GM21717 (cell line): ENCODE results near the gene TUBGCP4.

Experiments
- ATAC-seq: cut with Tn5 transposase; IDR thresholded peaks from one replicate; pipeline ENCODE4 v1.9.1; 2021; ENCODE audit warnings: mild to moderate bottlenecking, moderate library complexity; ENCODE audit not compliant: unreplicated experiment

Gene TUBGCP4

DNA sequence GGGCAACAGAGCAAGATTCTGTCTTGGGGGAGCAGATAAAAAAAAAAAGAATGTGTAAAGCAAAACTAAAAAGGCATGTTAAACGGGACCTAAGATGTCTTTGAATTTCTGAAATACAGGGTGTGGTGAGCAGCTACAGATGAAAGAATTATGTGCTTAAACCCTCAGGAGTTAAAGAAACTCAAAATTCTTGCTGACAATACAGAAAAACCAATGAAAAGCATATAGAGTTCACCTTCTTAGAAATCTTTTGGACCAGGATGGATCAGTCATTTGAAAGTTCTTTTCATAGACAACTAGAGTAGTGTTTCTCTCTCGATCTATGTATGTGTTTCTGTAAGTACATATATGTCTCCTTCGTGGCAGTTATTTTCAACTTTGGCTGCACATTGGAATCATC lies 31.4 kb downstream of the TUBGCP4 start:
- ATAC-seq = no peak

DNA sequence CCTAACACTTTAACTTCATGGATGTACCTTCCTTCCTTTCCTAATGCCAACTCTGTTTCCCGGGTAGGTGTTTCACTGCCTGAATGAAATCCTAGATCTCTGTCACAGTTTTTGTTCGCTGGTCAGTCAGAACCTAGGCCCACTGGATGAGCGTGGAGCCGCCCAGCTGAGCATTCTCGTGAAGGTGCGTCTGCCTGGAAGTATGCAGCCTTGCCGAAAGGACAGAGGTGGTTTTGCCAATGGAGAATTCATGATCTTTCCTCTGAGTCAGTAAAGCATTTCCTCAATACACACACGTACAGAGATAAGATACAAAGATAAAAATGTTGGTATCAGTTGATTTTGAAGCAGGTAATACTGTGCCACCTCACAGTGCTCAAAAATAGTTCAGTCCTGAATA lies 32.7 kb downstream of the TUBGCP4 start:
- ATAC-seq = no peak

DNA sequence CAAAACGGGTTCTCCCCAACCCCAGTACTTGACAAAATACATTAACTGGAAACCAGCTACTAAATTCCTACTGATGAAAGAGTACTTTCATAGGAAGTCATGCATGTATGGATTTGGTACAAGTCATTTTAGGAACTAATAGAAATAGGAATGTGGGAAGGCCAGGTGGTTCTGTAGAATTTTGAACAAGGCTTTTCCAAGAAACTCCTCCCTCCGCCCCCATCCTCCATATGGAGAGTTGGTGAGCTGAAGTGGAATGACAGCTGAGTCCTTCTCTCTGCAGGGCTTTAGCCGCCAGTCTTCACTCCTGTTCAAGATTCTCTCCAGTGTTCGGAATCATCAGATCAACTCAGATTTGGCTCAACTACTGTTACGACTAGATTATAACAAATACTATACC lies 33.2 kb downstream of the TUBGCP4 start:
- ATAC-seq = no peak

DNA sequence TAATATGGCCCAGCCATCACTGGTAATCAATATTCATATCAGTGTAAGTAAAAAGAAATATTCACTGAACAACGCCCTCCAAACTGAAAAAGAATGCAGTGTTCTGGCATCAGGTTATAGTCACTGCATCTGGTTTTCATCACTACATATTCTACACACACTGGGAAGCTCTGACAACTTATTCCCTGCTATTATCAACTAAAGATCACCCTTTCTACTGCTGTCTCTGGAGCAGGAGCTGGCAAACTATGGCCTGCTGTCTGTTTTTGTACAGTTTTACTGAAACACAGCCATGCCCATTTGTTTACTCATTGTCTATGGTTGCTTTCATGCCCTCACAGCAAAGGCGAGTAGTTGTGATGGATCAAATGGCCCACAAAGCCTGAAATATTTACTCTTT lies 35.3 kb downstream of the TUBGCP4 start:
- no peak for ATAC-seq

DNA sequence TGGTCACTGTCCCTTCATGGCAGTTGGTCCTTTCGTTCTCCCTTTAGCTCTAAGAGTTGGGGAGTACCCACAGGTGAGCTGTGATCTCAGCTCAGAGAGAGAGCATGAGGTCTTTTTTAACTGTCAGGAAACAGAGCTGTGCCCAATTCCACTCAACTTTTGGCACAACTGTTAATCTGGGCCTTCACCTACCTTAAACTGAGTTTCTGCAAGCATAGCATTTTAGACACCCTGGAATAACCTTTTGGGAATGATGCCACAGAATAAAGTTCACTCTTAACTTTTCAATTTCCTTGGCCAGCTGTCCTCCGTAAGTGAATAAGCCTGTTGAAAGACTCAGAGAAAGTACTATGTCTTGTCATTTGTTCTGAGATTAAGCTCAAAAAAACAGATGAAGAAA lies 35.9 kb downstream of the TUBGCP4 start:
- no peak for ATAC-seq

DNA sequence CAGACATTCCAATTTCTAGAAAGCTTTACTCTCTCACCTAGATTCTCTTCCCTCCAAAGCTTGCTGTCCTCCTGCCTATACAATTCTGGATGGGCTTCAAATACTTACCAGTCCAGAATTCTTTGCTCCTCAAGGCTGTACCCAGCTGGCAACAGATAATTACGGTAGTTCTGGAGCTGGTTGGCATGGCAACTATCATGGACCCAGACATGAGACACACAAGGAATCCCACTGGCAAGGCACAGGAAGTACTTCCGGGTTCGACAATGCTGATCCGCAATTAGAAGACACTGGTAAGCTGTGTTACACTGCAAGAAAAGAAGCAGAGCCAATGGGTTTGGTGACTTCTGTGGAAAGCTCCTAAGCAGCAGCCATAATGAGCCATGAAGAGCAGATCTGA lies 37.9 kb downstream of the TUBGCP4 start:
- no peak for ATAC-seq

DNA sequence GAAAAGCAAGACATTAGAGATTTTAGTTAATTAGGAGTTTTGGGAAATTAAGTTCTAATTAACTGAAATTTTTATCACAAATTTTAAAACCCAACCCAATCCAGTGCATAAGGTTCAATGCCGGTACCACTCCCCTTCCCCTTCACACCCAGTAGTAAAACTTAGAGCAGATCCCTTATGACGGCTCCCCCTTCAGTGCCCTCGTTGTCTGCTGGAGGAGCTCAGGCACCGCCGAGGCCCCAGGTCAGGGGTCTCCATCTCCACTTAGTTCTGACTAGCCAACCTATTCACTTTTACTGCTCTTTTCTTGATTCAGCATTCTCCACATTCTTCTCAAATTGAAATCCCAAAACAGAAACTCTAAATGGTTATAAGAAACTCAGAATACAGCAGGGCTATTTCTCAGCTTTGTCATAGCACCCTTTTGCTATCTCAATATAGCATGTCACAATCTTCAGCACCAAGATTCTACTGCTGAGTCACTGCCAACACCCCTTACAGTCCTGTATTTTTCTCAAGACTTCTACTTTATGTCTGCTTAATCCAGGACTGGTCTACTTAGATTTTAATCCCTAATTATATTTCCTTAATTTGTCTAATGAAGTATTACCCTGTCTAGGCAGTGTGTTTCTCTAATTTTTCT lies 39.8 kb downstream of the TUBGCP4 start:
- no peak for ATAC-seq

DNA sequence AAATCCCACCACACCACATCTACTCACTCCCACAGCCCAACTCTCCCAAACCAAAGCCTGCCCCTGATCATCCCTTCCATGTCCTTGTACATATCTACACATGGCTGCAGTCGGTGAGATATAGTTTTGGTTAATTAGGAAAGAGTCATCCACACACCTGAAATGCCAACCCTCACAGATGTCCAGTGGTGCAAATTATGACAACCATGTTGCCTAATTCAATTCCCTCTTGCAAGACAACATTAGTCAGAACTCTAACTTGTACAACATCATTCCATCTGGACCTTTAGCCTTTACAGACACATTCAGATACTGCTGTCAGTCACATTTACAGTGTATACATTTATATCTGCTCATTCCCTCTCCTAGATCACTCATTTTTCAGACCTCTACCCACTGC lies 41.2 kb downstream of the TUBGCP4 start:
- ATAC-seq = no peak

DNA sequence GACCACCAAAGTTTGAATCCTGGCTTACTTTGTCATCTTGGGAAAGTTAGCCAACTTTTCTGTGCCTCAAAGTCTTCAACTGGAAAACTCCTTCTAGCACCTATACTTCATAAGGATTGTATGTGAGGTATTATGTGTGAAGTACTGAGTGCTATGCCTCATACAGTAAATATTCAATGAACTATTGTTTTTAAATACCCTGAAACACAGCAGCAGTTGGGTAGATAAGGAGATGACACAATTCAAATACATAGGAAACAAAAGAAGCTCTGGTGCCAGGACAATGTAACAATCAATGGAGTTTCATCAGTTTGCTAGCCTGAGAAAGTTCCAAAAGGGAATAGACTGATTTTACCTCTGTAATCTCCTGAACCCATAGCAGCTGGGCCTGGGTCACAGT lies 43.3 kb downstream of the TUBGCP4 start:
- ATAC-seq = no peak

DNA sequence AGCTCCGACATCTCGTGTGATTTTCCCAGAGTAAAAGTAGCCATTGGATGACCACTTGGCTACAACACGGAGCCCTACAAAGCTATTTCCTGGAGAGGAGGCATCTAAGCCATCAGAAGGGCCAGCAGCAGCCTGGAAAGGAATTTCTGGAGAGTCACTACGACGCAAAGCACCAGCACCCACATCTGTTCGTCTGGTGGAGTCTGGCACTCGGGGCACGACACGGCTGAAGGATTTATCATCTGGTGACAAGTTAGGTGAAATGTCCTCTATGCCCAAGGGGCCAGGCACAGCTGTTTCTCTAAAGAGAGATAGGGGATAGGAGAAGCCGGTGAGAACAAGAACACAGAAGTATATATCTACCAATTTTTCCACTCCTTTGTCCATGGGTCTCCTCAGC lies 49.5 kb downstream of the TUBGCP4 start:
- no peak for ATAC-seq

DNA sequence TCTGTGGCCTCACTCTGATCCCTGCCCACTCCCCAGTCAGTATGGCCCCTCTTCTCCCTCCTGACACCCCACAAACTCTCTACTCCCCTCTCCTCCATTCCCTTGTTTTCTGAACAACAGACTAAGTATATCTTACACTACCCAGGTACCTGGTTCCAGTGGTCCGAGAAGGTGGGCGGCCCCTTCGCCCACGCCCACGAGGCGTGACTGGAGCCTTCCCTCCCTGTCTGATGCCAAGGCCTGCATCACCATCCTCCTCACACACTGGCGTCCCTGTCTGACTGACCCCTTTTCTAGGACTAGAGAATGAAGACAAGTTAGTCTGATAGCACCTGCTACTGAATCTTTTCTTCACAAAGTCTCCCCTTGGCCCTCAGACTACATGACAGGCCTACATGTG lies 50.0 kb downstream of the TUBGCP4 start:
- no peak for ATAC-seq

DNA sequence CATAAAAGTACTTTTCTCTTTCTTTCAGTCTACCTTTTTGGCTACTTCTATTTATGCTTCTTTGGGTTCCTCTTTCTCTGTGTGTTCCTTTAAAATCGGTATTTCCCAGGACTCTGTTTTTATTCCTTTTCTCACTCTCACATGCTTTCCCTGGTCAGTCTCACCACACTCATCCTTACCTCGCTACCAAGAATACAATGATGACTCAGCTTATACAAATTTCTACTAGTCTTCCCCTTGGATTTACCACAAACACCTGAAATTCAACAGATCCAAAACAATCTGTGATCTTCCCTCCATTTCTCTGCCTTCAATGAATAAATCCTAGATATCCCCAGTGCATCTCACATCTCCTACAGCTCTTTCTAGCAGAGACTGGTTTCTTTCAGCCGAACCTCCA lies 52.9 kb downstream of the TUBGCP4 start:
- ATAC-seq = no peak

DNA sequence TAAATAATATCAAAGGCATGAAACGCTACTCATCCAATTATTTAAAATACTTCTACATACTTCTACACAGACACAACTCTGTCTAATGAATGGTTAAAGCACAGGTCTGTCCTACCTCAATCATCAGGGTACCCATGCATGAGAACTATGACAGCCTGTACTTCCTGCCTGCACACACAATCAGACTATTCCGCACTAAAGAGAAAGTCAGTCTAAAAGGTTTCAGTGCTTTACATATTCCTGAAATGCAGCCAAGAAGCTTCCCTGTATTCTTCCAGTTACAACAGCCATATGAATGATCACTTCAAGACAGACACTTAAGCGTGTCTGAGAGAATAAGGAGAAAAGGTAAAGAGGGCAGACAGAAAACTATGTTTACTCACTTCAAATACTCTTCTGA lies 58.8 kb downstream of the TUBGCP4 start:
- no peak for ATAC-seq

DNA sequence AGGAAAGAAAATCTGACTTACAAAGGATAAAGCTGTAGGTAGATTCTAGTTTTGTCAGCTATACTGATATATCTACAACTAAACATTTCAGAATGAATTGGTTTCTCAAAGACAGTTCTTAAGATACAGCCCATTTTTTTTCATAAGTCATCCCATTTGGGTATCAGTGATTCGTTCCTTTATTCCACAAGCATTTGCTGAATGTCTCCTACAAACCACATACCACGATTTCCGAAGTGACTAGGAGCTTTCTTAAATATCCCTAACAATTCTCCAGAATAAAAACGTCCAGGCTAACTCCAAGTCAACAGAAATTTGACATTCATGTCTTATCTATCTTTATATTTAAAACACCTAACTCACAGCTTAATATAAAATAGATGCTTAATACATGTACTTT lies 62.3 kb downstream of the TUBGCP4 start:
- no peak for ATAC-seq

DNA sequence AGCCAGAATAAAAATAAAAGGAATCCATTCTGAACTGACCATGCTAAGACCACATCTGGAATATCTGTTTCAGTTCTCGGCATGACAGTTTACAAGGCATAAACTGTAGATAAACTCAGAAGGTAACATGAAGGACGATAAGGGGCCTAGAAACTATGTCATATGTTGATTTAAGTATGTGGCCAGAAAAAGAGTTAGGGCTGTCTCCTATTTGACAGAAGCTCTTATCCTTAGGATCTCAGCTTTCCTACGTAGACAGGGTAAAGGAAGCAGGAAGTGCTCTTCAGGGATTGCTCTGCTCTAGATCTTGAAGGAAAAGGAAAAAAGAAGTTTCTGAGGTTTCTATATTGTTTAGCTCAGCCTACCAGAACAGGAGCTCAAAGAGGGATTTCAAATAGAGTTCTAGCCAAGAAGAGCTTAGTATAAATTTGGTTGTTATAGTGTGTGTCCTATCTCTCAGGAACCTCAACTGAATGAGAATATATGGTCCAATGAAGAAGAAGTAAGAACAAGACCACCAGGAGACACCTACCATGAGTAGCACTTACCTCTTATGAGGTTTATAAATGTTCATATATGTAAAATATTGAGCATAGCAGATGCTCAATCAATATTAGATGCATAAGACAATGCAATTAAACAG lies 62.9 kb downstream of the TUBGCP4 start:
- no peak for ATAC-seq

DNA sequence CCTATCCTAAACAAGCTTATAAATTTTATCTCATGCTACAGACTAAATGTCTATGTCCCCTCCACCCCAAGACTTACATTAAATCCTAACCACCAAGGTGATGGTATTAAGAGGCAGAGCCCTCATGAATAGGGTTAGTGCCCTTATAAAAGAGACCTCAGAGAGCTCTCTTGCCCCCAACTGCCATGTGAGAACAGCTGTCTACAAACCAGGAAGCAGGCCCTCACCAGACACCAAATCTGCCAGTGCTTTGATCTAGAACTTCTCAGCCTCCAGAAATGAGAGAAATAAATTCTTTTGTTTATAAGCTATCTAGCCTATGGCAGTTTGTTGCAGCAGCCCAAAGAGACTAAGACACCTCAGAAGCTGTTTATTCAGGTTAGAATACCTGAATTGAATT lies 63.5 kb downstream of the TUBGCP4 start:
- no peak for ATAC-seq

DNA sequence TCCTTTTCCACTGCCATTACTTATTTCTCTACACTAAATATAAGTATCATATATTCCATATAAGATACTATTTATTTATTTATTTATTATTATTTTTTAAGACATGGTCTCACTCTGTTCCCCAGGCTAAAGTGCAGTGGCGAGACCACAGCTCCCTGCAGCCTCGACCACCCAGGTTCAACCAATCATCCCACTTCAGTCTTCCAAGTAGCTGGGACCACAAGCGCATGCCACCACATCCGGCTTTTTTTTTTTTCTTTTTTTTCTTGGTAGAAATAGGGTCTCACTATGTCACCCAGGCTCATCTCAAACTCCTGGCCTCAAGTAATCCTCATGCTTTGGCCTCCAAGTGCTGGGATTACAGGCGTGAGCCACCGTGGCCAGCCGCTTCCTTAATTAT lies 65.5 kb downstream of the TUBGCP4 start:
- no peak for ATAC-seq

DNA sequence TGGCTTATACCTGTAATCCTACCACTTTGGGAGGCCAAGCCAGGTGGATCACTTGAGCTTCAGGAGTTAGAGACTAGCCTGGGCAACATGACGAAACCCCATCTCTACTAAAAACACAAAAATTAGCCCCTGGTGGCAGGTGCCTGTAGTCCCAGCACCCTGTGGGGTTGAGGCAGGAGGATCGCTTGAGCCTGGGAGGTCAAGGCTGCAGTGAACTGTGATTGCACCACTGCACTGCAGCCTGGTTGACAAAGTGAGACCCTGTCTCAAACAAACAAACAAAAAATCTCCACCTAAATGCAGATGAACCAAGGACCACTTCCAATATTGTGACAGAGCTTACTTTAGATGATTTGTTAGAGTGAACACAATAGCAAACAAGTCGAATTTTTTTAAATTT lies 68.4 kb downstream of the TUBGCP4 start:
- ATAC-seq = no peak

DNA sequence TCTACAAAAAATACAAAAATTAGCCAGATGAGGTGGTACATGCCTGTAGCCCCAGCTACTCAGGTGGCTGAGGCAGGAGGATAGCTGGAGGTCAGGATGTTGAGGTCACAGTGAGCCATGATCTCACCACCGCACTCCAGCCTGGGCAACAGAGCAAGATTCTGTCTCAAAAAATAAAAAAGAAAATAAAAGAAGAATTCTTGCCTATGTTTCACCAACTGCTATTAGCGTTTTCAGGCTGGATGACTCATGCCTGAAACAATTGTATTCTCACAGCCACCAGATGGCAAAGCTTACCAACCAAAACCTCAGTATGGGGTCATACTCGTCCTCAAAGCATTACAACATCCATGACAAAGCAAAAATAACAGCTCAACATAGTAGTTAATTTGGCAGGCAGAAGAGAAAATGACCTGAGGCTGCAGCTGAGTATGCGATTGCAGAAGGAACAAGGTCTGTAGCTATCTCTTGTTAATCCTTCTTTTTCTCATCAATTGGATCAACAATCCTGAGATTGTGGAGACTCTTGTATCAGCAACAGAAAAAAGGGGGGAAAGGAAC lies 69.9 kb downstream of the TUBGCP4 start:
- no peak for ATAC-seq

DNA sequence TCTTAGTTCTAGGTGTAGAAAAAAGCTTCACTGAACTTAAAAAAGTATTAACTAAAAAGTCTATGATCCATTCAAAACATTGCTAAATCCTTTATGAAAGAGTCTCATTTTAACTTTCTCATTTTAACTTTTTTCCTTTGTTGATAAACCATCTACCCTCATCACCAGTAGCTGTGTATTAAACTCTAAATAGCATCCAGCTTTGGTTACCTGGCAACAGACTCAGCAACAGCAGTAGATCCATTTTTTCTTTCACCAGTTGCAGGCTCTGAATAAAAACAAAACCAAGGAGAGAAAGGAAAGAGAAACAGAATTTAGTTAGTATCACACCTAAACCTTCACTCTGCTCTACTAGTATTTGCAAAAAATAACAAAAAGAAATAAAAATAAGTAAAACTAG lies 70.4 kb downstream of the TUBGCP4 start:
- no peak for ATAC-seq

DNA sequence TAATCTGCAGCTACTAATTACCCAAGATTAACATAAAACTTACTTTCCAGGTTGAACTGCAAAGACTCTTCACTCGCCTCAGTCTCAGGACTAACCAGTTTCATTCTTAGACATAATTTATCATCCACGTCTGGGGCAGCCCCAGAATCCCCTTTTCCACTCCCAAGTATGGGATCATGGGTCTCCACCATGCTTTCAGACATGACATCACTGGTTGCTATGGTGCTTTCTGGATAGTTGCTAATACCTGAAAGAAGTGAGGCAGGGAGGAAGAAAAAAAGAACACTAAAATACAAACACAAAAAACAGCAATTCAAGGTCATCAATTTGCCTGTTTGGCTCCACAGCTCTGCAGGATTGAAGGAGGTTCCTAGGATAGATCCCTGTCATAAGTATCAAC lies 75.4 kb downstream of the TUBGCP4 start:
- no peak for ATAC-seq

DNA sequence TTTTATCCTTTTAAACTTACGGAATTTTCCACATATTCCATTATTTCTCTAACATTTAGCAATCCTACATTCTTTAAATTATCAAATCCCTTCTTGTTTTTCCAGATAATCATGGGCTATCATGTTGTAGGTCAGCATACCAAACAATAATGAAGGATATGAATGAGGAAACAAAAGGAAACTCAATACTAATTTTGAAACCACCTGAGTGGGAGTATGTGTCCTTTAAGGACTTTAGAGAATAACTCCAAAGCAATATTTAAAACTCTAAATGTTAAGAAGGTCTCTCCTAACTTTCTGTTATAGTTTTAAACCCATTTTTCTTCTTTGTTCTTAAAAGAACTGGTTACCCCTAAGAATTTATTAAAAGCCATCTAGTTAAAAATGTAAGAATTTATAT lies 79.1 kb downstream of the TUBGCP4 start:
- ATAC-seq = no peak
